HG03558 (cell line): Measurements from ENCODE around the gene PKD1L1.
"Not testable (repeated sequence)": the region's sequence is repeated elsewhere in the genome, so short reads cannot be mapped to it uniquely, and the experiment has no call there.

Experiments
- ATAC-seq: cut with Tn5 transposase; IDR thresholded peaks from one replicate; pipeline ENCODE4 v1.9.1; 2021; ENCODE audit warnings: moderate number of reproducible peaks; ENCODE audit not compliant: unreplicated experiment; ENCODE audit errors: extremely low read depth

The PKD1L1 gene

GRCh38 chr7:47776335-47776734 is 171.9 kb downstream of the PKD1L1 start:
- ATAC-seq: no peak

DNA sequence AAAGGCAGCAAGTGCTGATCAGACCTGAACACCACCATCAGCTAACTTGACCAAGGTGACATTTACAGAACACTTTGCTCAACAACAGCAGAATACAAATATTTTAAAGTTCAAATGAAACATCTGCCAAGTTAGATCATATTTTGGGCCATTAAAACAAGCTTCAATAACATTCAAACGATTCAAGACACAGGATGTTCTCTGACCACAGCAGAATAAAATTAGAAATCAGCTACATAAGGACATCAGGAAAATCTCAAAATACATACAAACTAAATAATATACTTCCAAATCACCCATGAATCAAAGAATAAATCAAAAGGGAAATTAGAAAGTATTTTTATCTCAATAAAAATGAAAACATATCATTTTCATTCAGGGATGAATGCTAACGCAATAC is 173.0 kb downstream of the PKD1L1 start:
- no peak for ATAC-seq

GRCh38 chr7:47772492-47772891 is 175.8 kb downstream of the PKD1L1 start:
- no peak for ATAC-seq

DNA sequence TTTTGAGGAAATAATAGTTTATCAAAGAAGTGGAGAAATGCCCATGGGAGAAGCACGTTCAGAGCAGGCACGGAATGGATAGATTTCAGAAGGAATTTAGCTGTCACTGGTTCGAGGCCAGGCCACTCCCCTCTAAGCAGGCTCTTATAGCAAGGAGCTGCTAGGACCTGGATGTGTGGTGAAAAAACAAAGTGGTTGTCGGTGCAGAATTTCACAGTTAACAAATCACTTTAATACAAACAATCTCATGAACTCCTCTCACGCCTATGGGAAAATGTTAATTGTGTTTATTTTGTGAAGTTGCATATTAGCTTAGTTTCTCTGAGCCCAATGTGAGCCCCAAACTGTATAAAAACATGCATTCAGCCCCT is 176.3 kb downstream of the PKD1L1 start:
- ATAC-seq: no peak

GRCh38 chr7:47771336-47771989 is 176.8 kb downstream of the PKD1L1 start:
- no peak for ATAC-seq

- no peak for ATAC-seq
These were observed 182.1 kb downstream of the PKD1L1 start for GRCh38 chr7:47766126-47766525.

- ATAC-seq: no peak
These were observed 182.8 kb downstream of the PKD1L1 start for GRCh38 chr7:47765373-47765979.

GRCh38 chr7:47764746-47765145 is 183.5 kb downstream of the PKD1L1 start:
- no peak for ATAC-seq

GRCh38 chr7:47763063-47763974 is 184.9 kb downstream of the PKD1L1 start:
- no peak for ATAC-seq

- ATAC-seq: no peak
These were observed 185.6 kb downstream of the PKD1L1 start for GRCh38 chr7:47762746-47763062.

DNA sequence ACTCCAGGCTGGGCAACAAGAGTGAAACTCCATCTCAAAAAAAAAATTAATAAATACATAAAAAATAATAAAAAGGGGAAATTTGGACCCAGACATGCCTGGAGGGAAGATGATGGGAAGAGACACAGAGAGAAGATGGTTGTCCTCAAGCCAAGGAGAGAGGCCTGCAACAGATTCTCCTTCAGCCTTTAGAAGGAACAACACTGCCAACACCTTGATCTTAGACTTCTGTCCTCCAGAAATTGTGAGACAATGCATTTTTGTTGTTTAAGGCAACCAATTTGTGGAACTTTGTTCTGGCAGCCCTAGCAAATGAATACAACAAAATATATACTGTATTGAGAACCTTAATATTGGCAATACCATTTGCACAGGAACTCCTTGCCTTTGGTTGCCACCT is 186.1 kb downstream of the PKD1L1 start:
- no peak for ATAC-seq

DNA sequence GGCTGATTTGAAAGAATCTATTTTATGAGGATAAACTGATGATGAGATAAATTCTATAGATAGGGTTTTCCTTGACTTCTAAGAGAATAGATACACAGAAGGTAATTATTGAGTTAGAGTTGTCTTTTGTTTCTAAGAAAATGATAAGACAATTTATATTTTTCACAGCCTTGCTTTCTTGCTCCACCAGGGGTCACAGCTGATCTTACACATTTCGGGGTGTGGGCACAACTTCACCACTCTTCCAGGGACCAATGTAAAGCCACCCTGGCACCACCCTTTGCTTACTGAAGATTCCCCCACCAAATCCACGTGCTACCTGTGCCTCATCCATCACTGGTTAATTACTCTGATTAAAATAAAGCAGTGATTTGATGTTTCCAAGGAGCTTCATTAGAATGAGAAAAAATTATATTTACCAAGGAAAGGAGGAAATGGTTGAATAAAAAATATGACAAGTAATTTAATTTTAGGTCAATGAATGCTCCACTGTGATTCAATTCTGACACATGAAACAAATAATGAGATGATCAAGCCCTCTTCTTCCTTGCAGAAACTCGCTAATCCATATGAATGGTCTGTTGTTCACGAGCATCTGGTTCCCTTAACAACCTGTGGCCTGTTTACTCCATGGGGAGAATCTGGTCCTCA is 189.1 kb downstream of the PKD1L1 start:
- ATAC-seq: no peak

- ATAC-seq: no peak
These were observed 189.7 kb downstream of the PKD1L1 start for GRCh38 chr7:47758546-47758945.

DNA sequence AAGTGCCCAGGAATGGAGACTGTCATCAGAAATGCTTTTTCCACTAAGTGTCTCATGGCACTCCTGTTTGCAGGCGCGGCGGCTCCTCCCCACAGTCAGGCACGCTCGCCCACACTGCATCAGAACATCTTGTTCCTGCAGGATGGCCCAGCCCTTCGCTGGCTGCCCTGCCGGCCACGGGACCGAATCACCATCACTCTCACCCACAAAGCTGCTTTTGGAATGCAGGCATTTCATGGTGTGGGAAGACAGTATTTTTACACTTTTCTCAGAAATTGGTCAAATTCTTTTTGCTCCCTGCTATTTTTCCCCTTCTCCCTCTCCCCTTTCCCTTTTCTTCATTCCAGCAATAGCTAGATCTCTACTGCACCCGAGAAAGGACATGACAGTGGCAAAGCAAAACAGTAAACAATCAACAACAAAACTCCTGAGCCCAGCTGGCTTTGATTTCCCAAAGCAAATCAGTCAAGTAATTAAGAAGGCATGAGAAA is 190.3 kb downstream of the PKD1L1 start:
- no peak for ATAC-seq

DNA sequence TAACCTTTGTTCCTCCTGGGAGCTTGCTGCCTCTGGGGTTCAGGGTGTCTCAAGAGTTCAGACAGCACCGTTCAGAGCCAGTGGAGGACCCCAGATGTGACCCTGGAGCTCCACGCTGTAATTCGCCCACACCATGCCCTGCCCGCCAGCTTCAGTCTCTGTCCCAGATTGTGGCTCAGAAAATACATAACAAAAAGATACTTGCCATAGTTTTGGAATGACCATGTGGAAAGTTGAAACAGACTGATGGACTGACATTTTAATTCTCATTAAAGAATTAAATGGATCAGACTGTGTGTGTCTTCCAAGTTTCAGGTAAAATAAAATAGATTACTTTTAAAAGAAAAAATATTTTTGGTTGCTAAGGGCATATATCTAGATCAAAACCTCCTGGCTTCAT is 191.6 kb downstream of the PKD1L1 start:
- no peak for ATAC-seq

- ATAC-seq: no peak
These were observed 193.0 kb downstream of the PKD1L1 start for GRCh38 chr7:47755248-47755647.

GRCh38 chr7:47751724-47752123 is 196.5 kb downstream of the PKD1L1 start:
- not testable (repeated sequence) for ATAC-seq

DNA sequence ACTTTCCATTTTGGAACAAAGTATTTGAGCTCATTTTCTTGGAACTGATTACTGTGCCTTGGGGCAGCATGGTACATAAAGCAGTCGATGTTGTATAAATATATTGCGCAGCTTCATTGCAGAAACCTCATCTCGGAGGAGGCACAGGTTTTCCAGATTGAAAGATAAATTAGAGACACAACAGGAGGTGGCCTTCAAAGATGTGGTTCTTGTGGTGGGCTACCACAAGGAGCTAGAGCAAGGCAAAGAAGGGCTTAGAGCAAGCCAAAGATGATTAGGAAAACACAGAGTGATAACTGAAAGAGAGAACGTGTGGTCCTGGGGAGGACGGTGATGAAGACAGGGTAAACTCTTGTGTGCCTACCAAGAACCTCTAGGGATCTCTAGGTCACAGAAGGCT is 197.2 kb downstream of the PKD1L1 start:
- ATAC-seq: no peak

GRCh38 chr7:47748041-47748440 is 200.2 kb downstream of the PKD1L1 start:
- ATAC-seq: no peak

DNA sequence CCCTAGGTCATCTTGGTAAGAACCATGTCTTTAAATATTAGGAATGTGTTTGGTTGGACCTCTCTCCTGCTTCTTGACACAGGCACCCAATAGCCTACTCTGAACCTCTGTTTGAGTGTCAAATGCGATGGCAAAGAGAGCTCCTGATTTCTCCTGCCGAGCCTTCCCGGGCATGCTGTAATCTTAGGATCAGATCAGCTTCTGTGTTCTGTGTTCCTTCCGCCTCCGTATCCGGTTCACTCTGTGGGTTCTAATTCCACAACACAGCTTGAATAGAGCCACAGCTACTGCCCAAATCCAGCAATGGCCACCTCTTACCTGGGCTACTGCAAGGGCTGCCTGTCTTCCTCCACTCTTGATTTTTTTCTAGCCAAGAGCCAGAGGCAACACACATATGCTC is 201.1 kb downstream of the PKD1L1 start:
- no peak for ATAC-seq

- no peak for ATAC-seq
These were observed 201.8 kb downstream of the PKD1L1 start for GRCh38 chr7:47746468-47746867.
